Measurements from ENCODE around the gene NOTCH2NLA.
"Not testable (repeated sequence)": the region's sequence is repeated elsewhere in the genome, so short reads cannot be mapped to it uniquely, and the experiment has no call there.

NOTCH2NLA gene

GRCh38 chr1:146266179-146266748 lies 37.4 kb upstream of the NOTCH2NLA start:
- not testable (repeated sequence) for H3K79me2 ChIP-seq (ENCODE audit: low read length); H3K36me3 ChIP-seq (replicated peaks; ENCODE audit: insufficient read depth, low read length); H3K9ac ChIP-seq (ENCODE audit: low read length); H2AFZ ChIP-seq (ENCODE audit: low read length); H3K27ac ChIP-seq (ENCODE audit: low read length); H3K9me3 ChIP-seq (replicated peaks; ENCODE audit: insufficient read depth, low read length); H3F3A ChIP-seq (ENCODE audit: insufficient read depth, low read length); H4K20me1 ChIP-seq (ENCODE audit: insufficient read depth, low read length); H3K27me3 ChIP-seq (replicated peaks; ENCODE audit: insufficient read depth, low read length); DNase-seq; H3K4me1 ChIP-seq (ENCODE audit: low read length); H3K4me2 ChIP-seq (ENCODE audit: low read depth, low read length); H3K9me2 ChIP-seq (replicated peaks; ENCODE audit: insufficient read depth, low read length); H3K4me3 ChIP-seq (ENCODE audit: low read length)

- H3K4me1 ChIP-seq (ENCODE audit: low read length); H3K4me2 ChIP-seq (ENCODE audit: low read depth, low read length); H3K79me2 ChIP-seq (ENCODE audit: low read length); DNase-seq; H3K9me3 ChIP-seq (replicated peaks; ENCODE audit: insufficient read depth, low read length); H4K20me1 ChIP-seq (ENCODE audit: insufficient read depth, low read length); H3K9ac ChIP-seq (ENCODE audit: low read length); H3K27ac ChIP-seq (ENCODE audit: low read length); H2AFZ ChIP-seq (ENCODE audit: low read length); H3K4me3 ChIP-seq (ENCODE audit: low read length); H3K36me3 ChIP-seq (replicated peaks; ENCODE audit: insufficient read depth, low read length); H3F3A ChIP-seq (ENCODE audit: insufficient read depth, low read length); H3K27me3 ChIP-seq (replicated peaks; ENCODE audit: insufficient read depth, low read length); H3K9me2 ChIP-seq (replicated peaks; ENCODE audit: insufficient read depth, low read length): not testable (repeated sequence)
Measured at GRCh38 chr1:146264761-146265160, 35.9 kb upstream of the NOTCH2NLA start.

GRCh38 chr1:146260006-146260730 lies 31.3 kb upstream of the NOTCH2NLA start:
- not testable (repeated sequence) for H3K27ac ChIP-seq (ENCODE audit: low read length); H3K27me3 ChIP-seq (replicated peaks; ENCODE audit: insufficient read depth, low read length); H2AFZ ChIP-seq (ENCODE audit: low read length); H3K79me2 ChIP-seq (ENCODE audit: low read length); H3K36me3 ChIP-seq (replicated peaks; ENCODE audit: insufficient read depth, low read length); DNase-seq; H3K9me2 ChIP-seq (replicated peaks; ENCODE audit: insufficient read depth, low read length); H3K9ac ChIP-seq (ENCODE audit: low read length); H3K4me3 ChIP-seq (ENCODE audit: low read length); H3K4me2 ChIP-seq (ENCODE audit: low read depth, low read length); H3K9me3 ChIP-seq (replicated peaks; ENCODE audit: insufficient read depth, low read length); H4K20me1 ChIP-seq (ENCODE audit: insufficient read depth, low read length); H3F3A ChIP-seq (ENCODE audit: insufficient read depth, low read length); H3K4me1 ChIP-seq (ENCODE audit: low read length)

GRCh38 chr1:146257992-146258552 lies 29.3 kb upstream of the NOTCH2NLA start:
- H3K4me3 ChIP-seq (ENCODE audit: low read length); H3K27me3 ChIP-seq (replicated peaks; ENCODE audit: insufficient read depth, low read length); H4K20me1 ChIP-seq (ENCODE audit: insufficient read depth, low read length); H2AFZ ChIP-seq (ENCODE audit: low read length); H3K9me3 ChIP-seq (replicated peaks; ENCODE audit: insufficient read depth, low read length); H3K4me1 ChIP-seq (ENCODE audit: low read length); H3K9ac ChIP-seq (ENCODE audit: low read length); DNase-seq; H3F3A ChIP-seq (ENCODE audit: insufficient read depth, low read length); H3K36me3 ChIP-seq (replicated peaks; ENCODE audit: insufficient read depth, low read length); H3K9me2 ChIP-seq (replicated peaks; ENCODE audit: insufficient read depth, low read length); H3K27ac ChIP-seq (ENCODE audit: low read length); H3K4me2 ChIP-seq (ENCODE audit: low read depth, low read length); H3K79me2 ChIP-seq (ENCODE audit: low read length): not testable (repeated sequence)

GRCh38 chr1:146254569-146255197 lies 25.9 kb upstream of the NOTCH2NLA start:
- H2AFZ ChIP-seq (ENCODE audit: low read length); DNase-seq; H3F3A ChIP-seq (ENCODE audit: insufficient read depth, low read length); H3K4me2 ChIP-seq (ENCODE audit: low read depth, low read length); H3K4me1 ChIP-seq (ENCODE audit: low read length); H3K9me3 ChIP-seq (replicated peaks; ENCODE audit: insufficient read depth, low read length); H3K79me2 ChIP-seq (ENCODE audit: low read length); H4K20me1 ChIP-seq (ENCODE audit: insufficient read depth, low read length); H3K4me3 ChIP-seq (ENCODE audit: low read length); H3K27me3 ChIP-seq (replicated peaks; ENCODE audit: insufficient read depth, low read length); H3K36me3 ChIP-seq (replicated peaks; ENCODE audit: insufficient read depth, low read length); H3K27ac ChIP-seq (ENCODE audit: low read length); H3K9ac ChIP-seq (ENCODE audit: low read length); H3K9me2 ChIP-seq (replicated peaks; ENCODE audit: insufficient read depth, low read length): not testable (repeated sequence)

- H3K36me3 ChIP-seq (replicated peaks; ENCODE audit: insufficient read depth, low read length); H3K27me3 ChIP-seq (replicated peaks; ENCODE audit: insufficient read depth, low read length); H3K79me2 ChIP-seq (ENCODE audit: low read length); H3K27ac ChIP-seq (ENCODE audit: low read length); H3K4me1 ChIP-seq (ENCODE audit: low read length); H3F3A ChIP-seq (ENCODE audit: insufficient read depth, low read length); H3K9me3 ChIP-seq (replicated peaks; ENCODE audit: insufficient read depth, low read length); H4K20me1 ChIP-seq (ENCODE audit: insufficient read depth, low read length); H3K4me2 ChIP-seq (ENCODE audit: low read depth, low read length); H3K9ac ChIP-seq (ENCODE audit: low read length); DNase-seq; H3K4me3 ChIP-seq (ENCODE audit: low read length); H3K9me2 ChIP-seq (replicated peaks; ENCODE audit: insufficient read depth, low read length); H2AFZ ChIP-seq (ENCODE audit: low read length): not testable (repeated sequence)
Measured at GRCh38 chr1:146253249-146253855, 24.5 kb upstream of the NOTCH2NLA start.

- not testable (repeated sequence) for H3K36me3 ChIP-seq (replicated peaks; ENCODE audit: insufficient read depth, low read length); H3K27ac ChIP-seq (ENCODE audit: low read length); H4K20me1 ChIP-seq (ENCODE audit: insufficient read depth, low read length); H3K4me2 ChIP-seq (ENCODE audit: low read depth, low read length); H3K27me3 ChIP-seq (replicated peaks; ENCODE audit: insufficient read depth, low read length); H3K4me1 ChIP-seq (ENCODE audit: low read length); H3K9me3 ChIP-seq (replicated peaks; ENCODE audit: insufficient read depth, low read length); DNase-seq; H3K79me2 ChIP-seq (ENCODE audit: low read length); H3K9me2 ChIP-seq (replicated peaks; ENCODE audit: insufficient read depth, low read length); H2AFZ ChIP-seq (ENCODE audit: low read length); H3K9ac ChIP-seq (ENCODE audit: low read length); H3F3A ChIP-seq (ENCODE audit: insufficient read depth, low read length); H3K4me3 ChIP-seq (ENCODE audit: low read length)
Measured at GRCh38 chr1:146251523-146251922, 22.7 kb upstream of the NOTCH2NLA start.

Measured in MM.1S (cell line).